Hematopoietic multipotent progenitor cell (in vitro differentiated cells): ENCODE results near the gene TMEM178B. TPM values are rescaled to one million over a fixed set of nuclear protein-coding genes. Genes with fewer than 3 reads are reported as not detected.
"Not testable (repeated sequence)": the region's sequence is repeated elsewhere in the genome, so short reads cannot be mapped to it uniquely, and the experiment has no call there.

Source experiments
- DNase-seq, 3 donors: peaks; one replicate each; pipeline ENCODE4 v3.0.0-alpha.2; 2011 to 2015; ENCODE audit warnings: low read depth in 2 of 3, low spot score in 2 of 3
- total RNA-seq: library from RNA; depleted of rRNA; stranded (reverse); fragments of >200 nt; gene quantifications from one replicate; pipeline ENCODE4 v1.2.3, GENCODE V29; 2012

TMEM178B gene
- total RNA-seq, 1 donor: under 0.01 TPM

DNA sequence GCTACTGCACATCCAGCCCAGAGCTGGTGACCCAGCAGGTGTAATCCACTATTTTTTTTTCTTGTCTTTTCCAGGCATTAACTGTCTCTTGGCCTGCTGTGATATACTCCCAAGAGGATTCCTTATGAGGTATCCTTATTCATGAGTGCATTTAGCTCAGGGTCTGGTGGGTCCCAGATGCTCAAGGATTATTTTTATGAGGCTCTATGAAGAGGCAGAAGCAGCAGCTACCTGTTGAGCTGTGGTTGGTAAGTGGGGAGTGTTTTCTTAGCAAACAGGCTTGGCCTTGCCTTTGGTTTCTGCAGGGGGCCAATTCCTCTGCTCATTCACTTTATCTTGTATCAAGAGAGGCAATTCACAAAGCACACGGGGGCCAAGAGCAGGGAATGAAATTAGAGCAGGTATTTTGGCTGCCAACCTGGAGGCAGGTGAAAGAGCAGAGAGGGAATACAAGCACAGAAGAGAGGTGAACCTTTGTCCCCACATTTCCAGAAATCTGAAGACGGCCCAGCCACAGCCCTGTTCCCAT is 221.6 kb downstream of the TMEM178B start:
- no peak for DNase-seq

DNA sequence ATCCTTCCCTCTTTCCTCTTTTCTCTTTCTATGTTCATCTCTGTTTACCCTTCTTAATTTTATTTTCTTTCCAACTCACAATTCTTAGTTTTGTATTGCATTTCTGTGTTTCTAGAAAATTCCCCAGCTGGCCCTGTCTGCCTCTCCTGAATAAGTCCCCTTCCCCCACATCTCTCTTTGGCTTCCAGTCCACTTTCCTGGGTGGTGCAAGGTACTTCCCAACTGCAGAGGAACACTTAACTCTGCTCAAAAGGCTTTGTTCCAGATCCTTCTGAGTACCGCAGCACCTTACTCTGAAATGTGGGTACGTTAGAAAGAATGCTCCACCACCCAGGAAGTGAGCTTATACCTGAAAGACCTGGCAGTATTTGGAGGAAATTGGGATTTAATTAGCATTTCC is 227.0 kb downstream of the TMEM178B start:
- no peak for DNase-seq

- no peak for DNase-seq
These were observed 227.7 kb downstream of the TMEM178B start for GRCh38 chr7:141301544-141301943.

GRCh38 chr7:141302617-141303016 is 228.8 kb downstream of the TMEM178B start:
- no peak for DNase-seq

GRCh38 chr7:141304291-141304690 is 230.4 kb downstream of the TMEM178B start:
- DNase-seq: no peak

DNA sequence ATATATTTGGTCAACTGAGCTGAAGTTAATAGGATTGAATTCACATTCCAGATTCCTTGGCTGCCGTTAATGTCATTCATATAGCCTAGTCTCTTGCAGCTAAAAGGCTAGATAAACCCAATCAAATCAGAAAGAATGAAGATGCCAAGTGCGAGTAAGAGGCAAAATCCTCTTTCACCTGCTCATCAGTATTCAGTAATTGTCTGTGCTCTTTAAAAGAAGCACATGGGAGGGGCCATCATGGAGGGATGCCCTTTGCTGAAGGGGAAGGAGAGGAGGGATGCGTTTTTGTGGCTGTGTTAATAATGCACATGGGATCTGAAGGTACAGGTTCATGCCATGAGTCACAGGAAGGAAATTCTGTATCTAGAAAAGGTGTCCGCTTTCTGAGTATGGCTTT is 232.2 kb downstream of the TMEM178B start:
- no peak for DNase-seq

- no peak for DNase-seq
These were observed 238.5 kb downstream of the TMEM178B start for GRCh38 chr7:141312395-141312794.

GRCh38 chr7:141312828-141313521 is 239.1 kb downstream of the TMEM178B start:
- DNase-seq: no peak

DNA sequence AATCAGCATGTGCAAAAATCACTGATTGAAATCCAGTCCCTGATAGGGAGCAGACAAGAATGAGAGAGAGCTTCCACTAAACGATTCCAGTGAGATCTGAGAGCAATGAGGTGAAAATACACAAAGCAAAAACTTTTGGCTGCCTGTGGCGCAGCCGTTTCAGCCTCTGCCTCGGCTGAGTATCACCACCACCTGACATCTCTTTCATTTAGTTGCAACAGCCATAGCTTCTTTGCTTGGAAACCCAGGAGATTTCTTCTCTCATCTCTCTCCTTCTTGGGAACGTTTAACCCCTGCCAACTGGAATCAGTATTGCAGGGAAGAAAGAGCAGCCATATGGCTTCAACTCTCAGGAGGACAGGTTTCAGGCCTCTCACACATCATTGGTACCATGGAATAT is 240.0 kb downstream of the TMEM178B start:
- DNase-seq: no peak

GRCh38 chr7:141317033-141317585 is 243.2 kb downstream of the TMEM178B start:
- DNase-seq: no peak

- DNase-seq: no peak
These were observed 246.4 kb downstream of the TMEM178B start for GRCh38 chr7:141320287-141320686.

GRCh38 chr7:141322383-141322782 is 248.5 kb downstream of the TMEM178B start:
- no peak for DNase-seq

DNA sequence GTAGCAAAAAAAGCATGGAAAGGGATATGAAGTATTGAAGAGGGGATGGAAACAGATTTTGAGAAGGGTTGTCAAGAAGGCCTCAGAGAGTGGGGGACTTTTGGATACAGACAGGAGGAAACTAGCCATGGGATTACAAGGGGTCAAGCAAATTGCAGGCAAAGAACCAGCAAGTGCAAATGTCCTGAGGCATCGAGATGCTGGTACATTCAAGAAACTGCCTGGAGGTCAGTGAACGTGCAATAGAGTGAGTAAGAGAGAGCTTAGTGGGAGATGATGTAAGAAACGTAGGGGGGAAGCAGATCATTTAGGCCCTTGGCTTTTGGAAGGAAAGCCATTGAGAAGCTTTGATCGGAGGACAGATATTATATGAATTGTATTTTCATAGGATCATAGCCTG is 250.0 kb downstream of the TMEM178B start:
- DNase-seq: no peak

- no peak for DNase-seq
These were observed 251.0 kb downstream of the TMEM178B start for GRCh38 chr7:141324870-141325269.

- DNase-seq: no peak
These were observed 251.4 kb downstream of the TMEM178B start for GRCh38 chr7:141325275-141325674.

DNA sequence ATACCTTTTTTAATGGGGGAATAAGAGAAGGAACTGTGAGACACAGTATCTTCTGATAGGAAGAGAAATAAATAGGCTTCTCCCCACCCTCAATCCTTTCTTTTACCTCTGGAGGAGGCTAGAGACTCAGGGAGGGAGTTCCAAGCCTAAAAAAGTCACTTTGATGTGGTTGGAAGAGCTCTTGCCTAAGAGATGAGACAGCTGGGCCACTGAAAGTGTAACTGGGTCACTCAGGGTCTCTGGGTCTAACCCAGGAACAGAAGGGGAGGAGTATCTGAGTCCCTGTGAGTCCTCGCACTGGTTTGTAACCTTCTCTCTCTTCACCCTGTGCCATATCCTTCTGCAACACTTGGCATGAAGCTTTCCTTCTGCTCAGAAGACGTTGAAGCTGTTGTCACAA is 254.4 kb downstream of the TMEM178B start:
- DNase-seq: no peak

- DNase-seq: not testable (repeated sequence)
These were observed 256.4 kb downstream of the TMEM178B start for GRCh38 chr7:141330285-141330684.

DNA sequence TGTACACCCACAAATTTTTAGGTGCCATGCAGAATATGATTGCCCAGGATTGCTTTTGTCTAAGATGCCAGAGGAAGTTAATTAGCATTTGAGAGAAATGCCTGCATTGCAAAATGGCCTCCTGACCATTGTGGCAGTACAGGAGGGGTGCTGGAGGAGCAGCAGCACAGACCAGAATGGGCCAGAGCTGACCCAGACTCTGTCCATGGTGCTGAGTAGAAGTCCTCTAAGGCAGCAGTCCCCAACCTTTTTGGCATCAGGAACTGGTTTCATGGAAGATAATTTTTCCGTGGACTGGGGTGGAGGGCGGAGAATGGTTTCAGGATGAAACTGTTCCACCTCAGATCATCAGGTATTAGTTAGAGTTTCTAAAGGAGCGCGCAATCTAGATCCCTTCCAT is 259.6 kb downstream of the TMEM178B start:
- no peak for DNase-seq

DNA sequence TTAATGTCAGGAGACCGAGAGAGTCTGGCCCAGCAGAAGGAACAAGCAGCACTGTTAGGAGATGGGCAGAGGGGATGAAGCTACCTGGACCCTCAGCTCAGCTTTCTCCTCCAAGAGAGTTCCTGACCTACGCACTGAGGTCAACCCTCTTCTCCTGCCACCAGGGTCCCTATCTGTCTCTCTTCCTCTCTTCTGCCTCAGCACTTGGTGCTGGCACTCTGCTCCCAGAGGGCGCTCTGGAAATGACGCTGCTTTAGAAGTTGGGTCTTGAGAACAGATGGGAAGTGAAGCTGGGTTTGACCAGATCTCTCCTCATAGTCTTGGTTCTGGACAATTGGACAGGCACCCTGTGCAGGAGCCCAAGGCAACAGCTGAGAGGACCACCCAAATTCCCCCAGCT is 261.3 kb downstream of the TMEM178B start:
- no peak for DNase-seq

- DNase-seq: no peak
These were observed 265.7 kb downstream of the TMEM178B start for GRCh38 chr7:141339603-141340002.

DNA sequence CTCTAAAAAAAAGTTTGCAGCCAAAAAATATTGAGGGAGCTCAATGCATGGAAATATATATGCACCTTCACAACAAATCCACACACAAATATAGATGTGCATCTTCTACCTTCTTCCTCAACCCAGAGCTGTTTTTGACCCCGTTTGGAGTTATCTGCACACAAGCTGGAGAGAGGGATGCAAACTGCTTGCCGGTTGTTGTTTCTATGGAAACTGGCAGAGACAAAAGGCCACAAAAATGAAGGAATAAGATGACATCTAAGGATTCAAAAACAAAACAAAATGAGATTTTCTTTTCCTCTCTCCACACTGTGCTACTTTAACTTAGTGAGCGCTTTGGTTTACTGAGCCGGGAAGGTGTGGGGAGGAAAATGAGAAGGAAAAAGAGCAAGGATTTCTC is 267.1 kb downstream of the TMEM178B start:
- no peak for DNase-seq

- no peak for DNase-seq
These were observed 269.0 kb downstream of the TMEM178B start for GRCh38 chr7:141342621-141343408.
